Transverse colon (tissue), 4 donors: ENCODE measurements around the gene SNTA1. TPM values are rescaled to one million over a fixed set of nuclear protein-coding genes. Genes with fewer than 3 reads are reported as not detected.

Experiments used
- DNase-seq: peaks from one replicate; pipeline ENCODE4 v3.0.0-alpha.2; 2019
- H3K27ac ChIP-seq, 4 donors: fragments of 200-600 bp; sonication (generic); 2 replicates each; pipeline ENCODE4 v1.5.1; 2016 to 2018; ENCODE audit warnings: inconsistent platforms in 4 of 4
- H3K27me3 ChIP-seq: fragments of 200-600 bp; sonication (generic); 2 replicates; pipeline ENCODE4 v1.5.1; 2017; ENCODE audit warnings: inconsistent platforms
- H3K36me3 ChIP-seq, 4 donors: fragments of 200-600 bp; sonication (generic); 2 replicates each; pipeline ENCODE4 v1.5.1; 2017 to 2019; ENCODE audit warnings: inconsistent platforms in 4 of 4
- H3K4me1 ChIP-seq, 4 donors: fragments of 200-600 bp; sonication (generic); 2 replicates each; pipeline ENCODE4 v1.5.1; 2017 to 2020; ENCODE audit warnings: inconsistent platforms in 4 of 4
- H3K4me3 ChIP-seq, 4 donors: fragments of 200-600 bp; sonication (generic); 1 replicate in 1 of 4; 2 replicates in 3 of 4; pipeline versions ENCODE4 v1.5.1 to v1.6.1; 2017 to 2019; ENCODE audit warnings: inconsistent platforms in 4 of 4
- H3K9me3 ChIP-seq, 2 donors: fragments of 200-600 bp; sonication (generic); 2 replicates each; pipeline ENCODE4 v1.5.1; 2017 to 2019; ENCODE audit warnings: inconsistent platforms in 2 of 2
- EP300 ChIP-seq: sonication (generic); formaldehyde crosslinking; IDR thresholded peaks from one replicate; pipeline ENCODE4 v1.6.1; 2017; ENCODE audit warnings: antibody characterized with exemption, low read depth
- POLR2A ChIP-seq: fragments of 450-650 bp; IDR thresholded peaks from one replicate; pipeline ENCODE4 v1.6.1; 2016; ENCODE audit warnings: antibody characterized with exemption, mild to moderate bottlenecking, moderate library complexity
- POLR2AphosphoS5 ChIP-seq, 3 donors: sonication (generic); formaldehyde crosslinking; IDR thresholded peaks; one replicate each; pipeline ENCODE4 v1.6.1; 2016; ENCODE audit warnings: antibody characterized with exemption in 3 of 3
- WGBS, 2 donors: methylation state at CpG; one replicate each; pipeline ENCODE4 v1.1.5; 2018; ENCODE audit warnings: low coverage in 1 of 2; 5-methylcytosine and 5-hydroxymethylcytosine counted together
- in situ Hi-C, 4 donors: fragments of 200-750 bp; cut with MboI; loops; one replicate each; pipeline versions ENCODE4 v1.15.0 to v1.15.1; 2017; ENCODE audit warnings: low sequenced_read_pairs in 3 of 4, low pct_ligation_motif_present in 1 of 4, low pct_unique_long_range_greater_than_20kb in 1 of 4
- intact Hi-C: fragments of 100-400 bp; cut with DNase I; formaldehyde crosslinking; loops from one replicate; pipeline ENCODE4 v1.15.1; 2023; ENCODE audit warnings: low total_unique reads
- total RNA-seq, 4 donors: library from RNA; depleted of rRNA; stranded (reverse); fragments of >200 nt; gene quantifications; one replicate each; pipeline ENCODE4 v1.1.0, GENCODE V29; 2016
- TF ChIP-seq, protein P1 (sequence below), 5 experiments: fragments of 200-600 bp in 3 of 5; fragments of 450-650 bp in 2 of 5; sonication (generic) in 3 of 5; IDR thresholded peaks; 1 replicate in 2 of 5; 2 replicates in 3 of 5; pipeline ENCODE4 v1.5.1; 2016 to 2017; ENCODE audit warnings: antibody characterized with exemption in 5 of 5, inconsistent platforms in 3 of 5, mild to moderate bottlenecking in 2 of 5, moderate library complexity in 1 of 5

Gene SNTA1
- total RNA-seq, 4 donors from 2014 or later: 10.3 to 21.7 (median 14.5) TPM

DNA sequence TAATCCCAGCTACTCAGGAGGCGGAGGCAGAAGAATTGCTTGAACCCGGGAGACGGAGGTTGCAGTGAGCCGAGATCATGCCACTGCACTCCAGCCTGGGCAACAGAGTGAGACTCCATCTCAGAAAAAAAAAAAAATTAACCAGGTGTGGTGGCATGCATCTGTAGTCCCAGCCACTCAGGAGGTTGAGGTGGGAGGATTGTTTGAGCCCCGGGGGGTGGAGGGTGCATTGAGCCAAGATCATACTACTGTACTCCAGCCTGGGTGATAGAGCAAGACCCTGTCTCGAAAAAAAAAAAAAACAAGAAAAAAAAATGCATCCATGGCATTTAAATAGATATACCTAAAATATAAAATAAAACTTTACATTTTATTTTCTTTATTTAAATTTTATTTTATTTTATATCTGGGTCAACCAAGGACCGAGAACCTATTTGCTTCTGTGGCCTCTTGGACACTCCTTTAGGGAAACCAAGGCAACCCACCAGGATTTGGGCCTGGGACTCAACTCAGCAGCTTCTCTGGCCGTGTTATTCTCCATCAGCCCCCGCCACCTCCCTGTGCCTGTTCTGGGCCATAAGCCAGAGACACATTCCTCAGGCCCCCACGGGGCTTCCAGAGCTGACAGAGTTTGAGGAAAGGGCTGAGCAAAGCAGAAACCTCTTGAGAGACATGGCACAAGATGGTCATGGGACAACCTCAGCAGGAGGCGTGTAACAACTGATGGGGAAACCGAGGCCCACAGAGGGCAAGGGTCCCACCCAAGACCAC is 6.2 kb downstream of the SNTA1 start:
- Histone ChIP-seq H3K36me3 (no peaks in the 10 kb centered on the region), H3K4me1 (peaks cover 1 to 13% (median 7%) of the 10 kb centered on the region in 4 donors), H3K27me3 (no peaks in the 10 kb centered on the region), H3K27ac (no peak overlapping the region), H3K4me3 (no peak overlapping the region), H3K9me3 (no peaks in the 10 kb centered on the region)
- DNase-seq: no peak
- intact Hi-C loops (no loop called here), in situ Hi-C loops (no loop called here)
- TF ChIP-seq EP300 (no peak), POLR2A (no peak), POLR2AphosphoS5 (IDR thresholded peaks at IDR 0.05) (no peak)
- TF ChIP-seq, protein P1, sequence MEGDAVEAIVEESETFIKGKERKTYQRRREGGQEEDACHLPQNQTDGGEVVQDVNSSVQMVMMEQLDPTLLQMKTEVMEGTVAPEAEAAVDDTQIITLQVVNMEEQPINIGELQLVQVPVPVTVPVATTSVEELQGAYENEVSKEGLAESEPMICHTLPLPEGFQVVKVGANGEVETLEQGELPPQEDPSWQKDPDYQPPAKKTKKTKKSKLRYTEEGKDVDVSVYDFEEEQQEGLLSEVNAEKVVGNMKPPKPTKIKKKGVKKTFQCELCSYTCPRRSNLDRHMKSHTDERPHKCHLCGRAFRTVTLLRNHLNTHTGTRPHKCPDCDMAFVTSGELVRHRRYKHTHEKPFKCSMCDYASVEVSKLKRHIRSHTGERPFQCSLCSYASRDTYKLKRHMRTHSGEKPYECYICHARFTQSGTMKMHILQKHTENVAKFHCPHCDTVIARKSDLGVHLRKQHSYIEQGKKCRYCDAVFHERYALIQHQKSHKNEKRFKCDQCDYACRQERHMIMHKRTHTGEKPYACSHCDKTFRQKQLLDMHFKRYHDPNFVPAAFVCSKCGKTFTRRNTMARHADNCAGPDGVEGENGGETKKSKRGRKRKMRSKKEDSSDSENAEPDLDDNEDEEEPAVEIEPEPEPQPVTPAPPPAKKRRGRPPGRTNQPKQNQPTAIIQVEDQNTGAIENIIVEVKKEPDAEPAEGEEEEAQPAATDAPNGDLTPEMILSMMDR (IDR thresholded peaks at IDR 0.05): no peak
- WGBS, 2 donors: 73 to 95% methylated on average over 4 to 12 of the region's 12 CpGs

DNA sequence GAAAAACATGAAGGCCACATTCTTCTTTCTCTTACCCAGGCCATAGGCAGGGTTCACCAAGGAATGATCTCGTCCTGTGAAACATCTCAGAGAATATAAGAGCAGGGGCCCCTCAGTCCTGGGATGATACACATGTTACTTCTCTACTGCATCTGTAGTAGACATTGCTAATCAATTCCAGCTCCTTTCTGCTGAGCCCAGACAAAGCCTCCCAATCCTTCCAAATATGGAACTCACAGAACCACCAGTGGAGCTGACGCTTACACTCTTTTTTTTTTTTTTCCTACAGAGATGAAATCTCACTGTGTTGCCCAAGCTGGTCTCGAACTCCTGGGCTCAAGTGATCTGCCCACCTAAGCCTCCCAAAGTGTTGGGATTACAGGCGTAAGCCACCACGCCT is 9.1 kb downstream of the SNTA1 start:
- Histone ChIP-seq H3K4me1 (peaks cover 0 to 4% (median 0%) of the 10 kb centered on the region in 4 donors), H3K27ac (peak overlapping the region in 2 of 4 donors; percentile 14 to 17), H3K36me3 (no peaks in the 10 kb centered on the region), H3K4me3 (no peak overlapping the region), H3K27me3 (no peaks in the 10 kb centered on the region), H3K9me3 (no peaks in the 10 kb centered on the region)
- in situ Hi-C loops (no loop called here), intact Hi-C loops (no loop called here)
- no peak for TF ChIP-seq POLR2A
- TF ChIP-seq EP300: no peak
- no peak for TF ChIP-seq POLR2AphosphoS5 (IDR thresholded peaks at IDR 0.05)
- TF ChIP-seq, protein P1 (IDR thresholded peaks at IDR 0.05): no peak
- 91 to 98% methylated on average over 5 of the region's 5 CpGs for WGBS, 2 donors
- no peak for DNase-seq

DNA sequence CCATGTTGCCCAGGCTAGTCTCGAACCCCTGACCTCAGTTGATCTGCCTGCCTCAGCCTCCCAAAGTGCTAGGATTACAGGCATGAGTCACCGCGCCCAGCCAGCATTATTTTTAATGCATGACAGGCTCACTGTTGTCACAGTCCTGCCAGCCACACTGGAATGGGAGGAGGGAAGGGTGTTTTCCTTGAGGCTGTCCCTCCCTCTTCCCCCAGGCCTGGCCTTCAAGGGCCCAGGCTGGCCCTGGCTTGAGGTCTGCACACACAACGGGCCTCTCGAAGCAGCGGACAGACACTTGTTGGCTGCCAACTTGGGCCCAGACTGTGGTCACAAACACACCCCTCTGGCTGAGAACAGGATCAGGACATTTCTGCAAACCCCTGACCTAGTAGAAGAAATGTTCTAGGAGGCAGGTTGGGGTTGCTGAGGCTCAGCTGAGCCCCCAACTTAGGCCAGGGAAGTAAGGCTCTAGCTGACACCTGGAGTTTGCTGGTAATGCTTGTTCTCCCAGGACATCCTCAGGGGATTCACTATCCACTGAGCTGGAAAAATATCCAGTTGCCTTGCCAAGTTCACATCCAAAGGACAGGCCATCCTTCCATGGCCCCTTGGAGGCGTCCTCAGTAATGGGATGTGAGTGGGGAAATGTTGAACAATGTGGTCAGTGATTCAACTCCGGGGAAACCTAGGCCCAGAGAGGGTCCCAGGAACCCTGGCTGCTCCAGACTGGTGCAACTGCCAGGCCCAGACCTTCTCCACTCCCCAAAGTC is 9.9 kb downstream of the SNTA1 start:
- in situ Hi-C loops: no loop called here
- WGBS, 2 donors: 72% methylated on average over 8 of the region's 8 CpGs; no CpG with 5 or more reads in 1 of the 2 donors
- peak overlapping the region in 3 of 4 donors; percentile 9 to 21 (median 17) for H3K27ac ChIP-seq

More for the DNA sequence above, 9.9 kb downstream of the SNTA1 start:
- no peaks in the 10 kb centered on the region for H3K9me3 ChIP-seq
- no peak for DNase-seq
- intact Hi-C loops: no loop called here
- H3K27me3 ChIP-seq: no peaks in the 10 kb centered on the region
- no peaks in the 10 kb centered on the region for H3K36me3 ChIP-seq
- H3K4me3 ChIP-seq: no peak overlapping the region
- H3K4me1 ChIP-seq: peaks cover 0 to 4% (median 0%) of the 10 kb centered on the region in 4 donors
- TF ChIP-seq POLR2A: no peak
- TF ChIP-seq, protein P1 (IDR thresholded peaks at IDR 0.05): no peak
- TF ChIP-seq POLR2AphosphoS5 (IDR thresholded peaks at IDR 0.05): no peak
- no peak for TF ChIP-seq EP300
